NK-92 treated with Interleukin-12 subunit alpha and Interleukin-12 subunit beta, amount 100 ng/mL, for 24 hours (cell line): Measurements from ENCODE around the gene TULP4.
A peak's percentile ranks its signal among the peaks of the same experiment; 100 is the strongest.
"Not testable (repeated sequence)": the region's sequence is repeated elsewhere in the genome, so short reads cannot be mapped to it uniquely, and the experiment has no call there.

Experiments used
- DNase-seq: peaks from one replicate; lab custom pipeline; 2025; lab: John Stamatoyannopoulos, UW

The TULP4 gene

GRCh38 chr6:158503222-158503621 is 191.0 kb downstream of the TULP4 start:
- DNase-seq = no peak

GRCh38 chr6:158503846-158504245 is 191.6 kb downstream of the TULP4 start:
- no peak for DNase-seq

- no peak for DNase-seq
Measured at GRCh38 chr6:158505194-158505593, 192.9 kb downstream of the TULP4 start.

- no peak for DNase-seq
Measured at GRCh38 chr6:158506601-158507000, 194.3 kb downstream of the TULP4 start.

- no peak for DNase-seq
Measured at GRCh38 chr6:158507174-158507573, 194.9 kb downstream of the TULP4 start.

GRCh38 chr6:158508450-158508849 is 196.2 kb downstream of the TULP4 start:
- no peak for DNase-seq

- DNase-seq = no peak
Measured at GRCh38 chr6:158509465-158509864, 197.2 kb downstream of the TULP4 start.

GRCh38 chr6:158512809-158513208 is 200.5 kb downstream of the TULP4 start:
- DNase-seq = no peak

GRCh38 chr6:158514176-158514575 is 201.9 kb downstream of the TULP4 start:
- DNase-seq = peak; percentile 27

GRCh38 chr6:158514991-158515390 is 202.7 kb downstream of the TULP4 start:
- no peak for DNase-seq

- no peak for DNase-seq
Measured at GRCh38 chr6:158516098-158516497, 203.8 kb downstream of the TULP4 start.

- no peak for DNase-seq
Measured at GRCh38 chr6:158517038-158517437, 204.8 kb downstream of the TULP4 start.

GRCh38 chr6:158517581-158517980 is 205.3 kb downstream of the TULP4 start:
- no peak for DNase-seq

GRCh38 chr6:158518191-158519127 is 206.2 kb downstream of the TULP4 start:
- no peak for DNase-seq

GRCh38 chr6:158519300-158519699 is 207.0 kb downstream of the TULP4 start:
- no peak for DNase-seq

- DNase-seq = no peak
Measured at GRCh38 chr6:158519761-158520160, 207.5 kb downstream of the TULP4 start.

- DNase-seq = not testable (repeated sequence)
Measured at GRCh38 chr6:158520975-158521374, 208.7 kb downstream of the TULP4 start.

GRCh38 chr6:158521759-158522158 is 209.5 kb downstream of the TULP4 start:
- no peak for DNase-seq

- DNase-seq = no peak
Measured at GRCh38 chr6:158522616-158523015, 210.4 kb downstream of the TULP4 start.

GRCh38 chr6:158524311-158524710 is 212.0 kb downstream of the TULP4 start:
- no peak for DNase-seq

- DNase-seq = not testable (repeated sequence)
Measured at GRCh38 chr6:158527858-158528257, 215.6 kb downstream of the TULP4 start.

- DNase-seq = no peak
Measured at GRCh38 chr6:158528826-158529225, 216.6 kb downstream of the TULP4 start.

- no peak for DNase-seq
Measured at GRCh38 chr6:158529629-158530028, 217.4 kb downstream of the TULP4 start.

- no peak for DNase-seq
Measured at GRCh38 chr6:158531566-158531965, 219.3 kb downstream of the TULP4 start.
